ENCODE results near the gene LY86. TPM values are rescaled to one million over a fixed set of nuclear protein-coding genes. Genes with fewer than 3 reads are reported as not detected.

Gene LY86
- total and polyA plus RNA-seq, 2 donors (not counting 3 experiments of a cell fraction or from before 2014, with no cell fraction given), result not detected

- Histone ChIP-seq H3K9ac (replicated peaks; ENCODE audit: extremely low read depth, insufficient read depth, low read length) (no peak overlapping the region), H3K27ac (ENCODE audit: insufficient read depth, low read depth, low read length) (peak overlapping the region; percentile 45), H3K4me3 (replicated peaks in 1 of 3; ENCODE audit: insufficient read depth in 1 of 3, low read depth in 1 of 3, low read length in 3 of 3) (no peak overlapping the region), H3K4me1 (ENCODE audit: control insufficient read depth, extremely low read depth, insufficient read depth, low read length) (peaks cover 20% of the 10 kb centered on the region), H4K20me1 (replicated peaks; ENCODE audit: control insufficient read depth, extremely low read depth, insufficient read depth, low read length) (no peaks in the 10 kb centered on the region), H3K4me2 (ENCODE audit: insufficient read depth, low read length) (peak overlapping the region; percentile 24), H3K27me3 (ENCODE audit: control insufficient read depth in 2 of 2, insufficient read depth in 2 of 2, low read length in 2 of 2) (peaks cover 0 to 2% of the 10 kb centered on the region in 2 experiments), H2AFZ (ENCODE audit: low read depth, low read length) (peak overlapping the region; percentile 72), H3K79me2 (ENCODE audit: control insufficient read depth, insufficient read depth, low read length) (no peaks in the 10 kb centered on the region), H3K36me3 (ENCODE audit: control insufficient read depth in 2 of 2, extremely low read depth in 1 of 2, insufficient read depth in 2 of 2, low read length in 2 of 2) (no peaks in the 10 kb centered on the region), H3K9me3 (replicated peaks; ENCODE audit: control insufficient read depth, insufficient read depth, low read length) (no peaks in the 10 kb centered on the region), H3K9me1 (replicated peaks; ENCODE audit: control insufficient read depth, extremely low read depth, insufficient read depth, low read length) (no peaks in the 10 kb centered on the region)
- ChIA-PET CTCF (interaction anchor here (0.7 to 6.7 kb wide), 10 partner anchors 9 to 566 kb away, joined by 3 to 66 read pairs (median 10); partner anchors contain the start of gene RREB1), POLR2A (interaction anchor here (0.6 to 1.5 kb wide), 2 partner anchors 9 to 454 kb away, joined by 3 to 7 read pairs; no protein-coding TSS in a partner anchor)
- no TSS peak for BruUV-seq (replicated peaks)
- DNase-seq (ENCODE audit: low read depth, low spot score), result peak; percentile 42
- dilution Hi-C loops (cut with MboI; ENCODE audit: extremely low pct_ligation_motif_present, low sequenced_read_pairs) (no loop called here), intact Hi-C loops (cut with micrococcal nuclease) (loop anchor here (5.0 kb wide), 3 partner anchors 174 to 914 kb away; partner anchors contain the start of gene SNRNP48)
- no peak for FAIRE-seq
- no peak for TF ChIP-seq POLR2AphosphoS5 (IDR thresholded peaks at IDR 0.05; ENCODE audit: insufficient read depth, low read depth, low read length)
- TF ChIP-seq JUN (IDR thresholded peaks at IDR 0.05; ENCODE audit: borderline replicate concordance, insufficient read depth, insufficient read length, low read depth), result peak; percentile 60
Observed at GRCh38 chr6:6678185-6678671, 89.7 kb downstream of the LY86 start.

- no peak overlapping the region for H3K9ac ChIP-seq (replicated peaks; ENCODE audit: extremely low read depth, insufficient read depth, low read length)
- no peak for DNase-seq (ENCODE audit: low read depth, low spot score)
- no peak overlapping the region for H3K4me3 ChIP-seq (replicated peaks in 1 of 3; ENCODE audit: insufficient read depth in 1 of 3, low read depth in 1 of 3, low read length in 3 of 3)
- H3K4me1 ChIP-seq (ENCODE audit: control insufficient read depth, extremely low read depth, insufficient read depth, low read length), result peaks cover 20% of the 10 kb centered on the region
- ChIA-PET CTCF (interaction anchor here (1.1 to 6.7 kb wide), 3 partner anchors 17 to 597 kb away, joined by 3 to 66 read pairs (median 4); no protein-coding TSS in a partner anchor), POLR2A (no interaction called here)
- FAIRE-seq, result no peak
- BruUV-seq (replicated peaks), result no TSS peak
- H4K20me1 ChIP-seq (replicated peaks; ENCODE audit: control insufficient read depth, extremely low read depth, insufficient read depth, low read length), result no peaks in the 10 kb centered on the region
- H3K79me2 ChIP-seq (ENCODE audit: control insufficient read depth, insufficient read depth, low read length), result no peaks in the 10 kb centered on the region
- intact Hi-C loops (cut with micrococcal nuclease), result loop anchor here (5.0 kb wide), 3 partner anchors 173 to 913 kb away; partner anchors contain the start of gene SNRNP48
- H3K9me3 ChIP-seq (replicated peaks; ENCODE audit: control insufficient read depth, insufficient read depth, low read length), result no peaks in the 10 kb centered on the region
- H3K27me3 ChIP-seq (ENCODE audit: control insufficient read depth in 2 of 2, insufficient read depth in 2 of 2, low read length in 2 of 2), result peaks cover 3 to 5% of the 10 kb centered on the region in 2 experiments
- no peak overlapping the region for H2AFZ ChIP-seq (ENCODE audit: low read depth, low read length)
- TF ChIP-seq POLR2A (IDR thresholded peaks at IDR 0.05; ENCODE audit: low read depth, low read length) (no peak), EZH2 (IDR thresholded peaks at IDR 0.05; ENCODE audit: borderline replicate concordance, low read depth, low read length, severe bottlenecking) (no peak), POLR2AphosphoS5 (IDR thresholded peaks at IDR 0.05; ENCODE audit: insufficient read depth, low read depth, low read length) (no peak), FOS (IDR thresholded peaks at IDR 0.05; ENCODE audit: borderline replicate concordance, insufficient read depth, low read length) (no peak), CTCF (IDR thresholded peaks at IDR 0.05; ENCODE audit: extremely low read depth in 1 of 2, insufficient read depth in 1 of 2, low read depth in 1 of 2, low read length in 2 of 2) (no peak), JUN (IDR thresholded peaks at IDR 0.05; ENCODE audit: borderline replicate concordance, insufficient read depth, insufficient read length, low read depth) (no peak), GATA2 (IDR thresholded peaks at IDR 0.05; ENCODE audit: insufficient read depth, insufficient read length, low read depth, low read length) (no peak), MYC (IDR thresholded peaks at IDR 0.05; ENCODE audit: low read depth, low read length) (no peak)
- TF ChIP-seq, protein P1, sequence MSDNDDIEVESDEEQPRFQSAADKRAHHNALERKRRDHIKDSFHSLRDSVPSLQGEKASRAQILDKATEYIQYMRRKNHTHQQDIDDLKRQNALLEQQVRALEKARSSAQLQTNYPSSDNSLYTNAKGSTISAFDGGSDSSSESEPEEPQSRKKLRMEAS (IDR thresholded peaks at IDR 0.05; ENCODE audit: insufficient read depth, insufficient read length), result no peak
- H3K9me1 ChIP-seq (replicated peaks; ENCODE audit: control insufficient read depth, extremely low read depth, insufficient read depth, low read length), result no peaks in the 10 kb centered on the region
- no peaks in the 10 kb centered on the region for H3K36me3 ChIP-seq (ENCODE audit: control insufficient read depth in 2 of 2, extremely low read depth in 1 of 2, insufficient read depth in 2 of 2, low read length in 2 of 2)
- H3K4me2 ChIP-seq (ENCODE audit: insufficient read depth, low read length), result no peak overlapping the region
- no peak overlapping the region for H3K27ac ChIP-seq (ENCODE audit: insufficient read depth, low read depth, low read length)
- dilution Hi-C loops (cut with MboI; ENCODE audit: extremely low pct_ligation_motif_present, low sequenced_read_pairs), result no loop called here
Observed at GRCh38 chr6:6678811-6679210, 90.3 kb downstream of the LY86 start.
